GM21619 (cell line): ENCODE results near the gene CEP85L.
A peak's percentile ranks its signal among the peaks of the same experiment; 100 is the strongest.

Experiments used
- ATAC-seq: cut with Tn5 transposase; IDR thresholded peaks from one replicate; pipeline ENCODE4 v1.9.1; 2021; ENCODE audit not compliant: unreplicated experiment

Gene CEP85L

DNA sequence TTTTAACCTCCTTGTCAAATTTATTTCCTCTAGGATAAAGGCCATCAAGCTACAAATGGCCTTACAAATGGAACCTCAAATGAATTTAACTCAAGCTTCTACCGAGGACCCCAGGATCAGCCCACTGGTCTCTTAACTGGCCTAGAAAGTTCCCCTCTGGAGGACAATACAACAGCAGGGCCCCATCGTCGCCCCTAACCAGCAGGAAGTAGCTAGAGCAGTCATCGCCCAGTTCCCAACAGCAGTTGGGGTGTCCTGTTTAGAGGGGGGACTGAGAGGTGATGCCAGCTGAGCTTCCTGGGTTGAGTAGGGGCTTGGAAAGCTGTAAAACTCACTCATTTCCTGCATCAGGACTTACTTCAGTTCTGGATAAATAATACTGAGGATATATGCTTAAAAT, 25.6 kb downstream of the CEP85L start:
- ATAC-seq = no peak

DNA sequence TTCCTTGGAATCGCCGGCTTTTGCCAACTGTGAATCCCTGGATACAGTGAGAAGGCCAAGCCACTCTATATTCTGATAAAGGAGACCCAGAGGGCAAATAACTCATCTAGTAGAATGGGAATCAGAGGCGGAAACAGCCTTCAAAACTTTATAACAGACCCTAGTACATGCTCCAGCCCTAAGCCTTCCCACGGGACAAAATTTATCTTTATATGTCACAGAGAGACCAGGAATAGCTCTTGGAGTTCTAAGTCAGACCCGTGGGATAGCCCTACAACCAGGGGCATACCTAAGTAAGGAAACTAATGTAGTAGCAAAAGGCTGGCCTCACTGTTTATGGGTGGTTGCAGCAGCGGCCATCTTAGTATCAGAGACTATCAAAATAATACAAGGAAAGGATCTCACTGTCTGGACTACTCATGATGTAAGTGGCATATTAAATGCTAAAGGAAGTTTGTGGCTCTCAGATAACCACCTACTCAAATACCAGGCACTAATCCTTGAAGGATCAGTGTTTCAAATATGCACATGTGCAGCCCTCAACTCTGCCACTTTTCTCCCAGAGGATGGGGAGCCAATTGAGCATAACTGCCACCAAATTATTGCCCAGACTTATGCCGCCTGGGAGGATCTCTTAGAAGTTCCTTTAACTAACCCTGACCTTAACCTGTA, 29.5 kb downstream of the CEP85L start:
- ATAC-seq = no peak

GRCh38 chr6:118620202-118620601, 31.2 kb downstream of the CEP85L start:
- no peak for ATAC-seq

- peak; percentile 96 for ATAC-seq
Measured at GRCh38 chr6:118618676-118619377, 32.6 kb downstream of the CEP85L start.

DNA sequence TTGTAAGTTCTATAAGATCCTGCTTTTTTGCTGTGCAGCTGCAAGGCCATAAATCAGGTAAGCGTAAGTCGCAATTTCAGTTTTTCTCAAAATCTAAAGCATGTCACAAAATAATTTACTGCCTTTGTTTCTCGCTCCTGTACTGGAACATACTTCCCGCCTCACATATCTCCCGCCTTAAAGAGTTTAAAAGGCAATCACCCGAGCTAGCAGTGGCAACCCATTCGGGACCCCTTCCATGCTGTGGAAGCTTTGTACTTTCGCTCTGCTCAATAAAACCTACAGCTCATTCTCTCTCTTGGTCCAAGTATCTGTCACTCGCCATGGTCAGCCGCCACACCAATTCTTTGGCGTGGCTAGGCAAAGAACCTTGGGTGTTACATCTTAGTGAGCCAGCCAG, 34.0 kb downstream of the CEP85L start:
- ATAC-seq = no peak

DNA sequence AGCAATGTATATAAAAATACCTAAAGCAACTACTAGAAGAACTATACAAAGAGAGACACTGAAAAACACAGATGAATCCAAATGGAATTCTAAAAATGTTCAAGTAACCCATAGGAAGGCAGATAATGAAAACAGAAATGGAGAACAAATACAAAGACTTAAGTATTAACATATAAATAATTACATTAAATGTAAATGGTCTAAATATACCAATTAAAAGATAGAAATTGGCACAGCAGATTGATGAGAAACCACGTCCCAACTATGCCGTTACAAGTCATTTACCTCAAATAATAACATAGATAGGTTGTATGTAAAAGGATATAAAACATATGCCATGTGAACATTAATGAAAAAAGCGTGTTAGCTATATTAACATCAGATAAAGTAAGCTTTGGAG, 40.1 kb downstream of the CEP85L start:
- no peak for ATAC-seq

DNA sequence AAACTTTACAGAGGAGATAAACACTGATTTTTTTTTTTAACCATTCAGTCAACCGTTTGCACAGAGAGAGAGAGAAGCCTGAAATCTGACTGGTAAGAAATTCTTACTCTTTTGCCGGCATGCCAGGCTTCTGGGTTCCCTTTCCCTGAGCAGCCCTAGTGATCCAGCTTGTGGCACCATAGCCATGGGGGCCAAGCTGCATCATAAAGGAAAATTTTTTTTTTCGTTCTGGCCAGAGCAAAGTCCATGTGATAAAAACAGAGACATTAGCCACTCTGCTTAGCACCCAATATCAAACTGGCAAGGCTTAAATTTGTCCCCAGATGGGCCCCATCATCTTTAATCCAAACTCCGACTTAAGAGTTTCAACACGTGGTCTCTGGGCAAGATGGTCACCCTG, 44.5 kb downstream of the CEP85L start:
- no peak for ATAC-seq

GRCh38 chr6:118606268-118606667, 45.1 kb downstream of the CEP85L start:
- ATAC-seq = peak; percentile 62

GRCh38 chr6:118603372-118603771, 48.0 kb downstream of the CEP85L start:
- ATAC-seq = no peak

DNA sequence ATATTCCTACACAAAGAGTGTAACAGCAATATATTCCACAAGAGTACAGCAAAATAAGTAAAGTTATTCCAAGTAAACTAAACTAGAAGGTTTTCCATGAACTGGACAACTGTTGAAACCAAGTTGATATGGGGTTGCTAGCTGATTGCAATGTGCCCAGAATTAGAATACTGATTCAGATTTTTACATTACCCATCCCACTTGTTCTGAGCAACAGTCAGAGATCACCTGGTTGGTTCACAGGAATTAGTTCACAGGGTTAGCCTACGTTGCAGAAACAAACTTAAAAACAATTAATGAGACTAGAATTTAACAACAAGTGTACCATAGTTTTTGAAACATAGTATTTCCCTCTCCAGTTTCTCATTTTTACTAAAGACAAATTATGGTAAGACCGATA, 49.1 kb downstream of the CEP85L start:
- ATAC-seq = no peak

DNA sequence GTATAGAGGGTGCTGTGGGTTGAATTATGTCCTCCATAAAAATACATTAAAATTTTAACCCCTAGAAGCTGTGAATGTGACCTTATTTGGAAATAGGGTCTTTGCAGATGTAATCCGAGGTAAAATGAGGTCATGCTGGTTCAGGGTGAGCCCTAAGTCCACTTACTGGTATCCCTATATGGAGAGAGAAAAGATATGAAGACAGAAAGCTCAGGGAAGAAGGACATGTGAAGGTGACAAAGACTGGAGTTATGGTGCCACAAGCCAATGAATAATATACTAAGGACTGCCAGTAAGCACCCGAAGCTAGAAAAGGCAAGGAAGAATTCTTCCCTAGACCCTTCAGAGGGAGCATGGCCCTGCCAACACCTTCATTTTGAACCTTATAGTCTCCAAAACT, 53.1 kb downstream of the CEP85L start:
- no peak for ATAC-seq

DNA sequence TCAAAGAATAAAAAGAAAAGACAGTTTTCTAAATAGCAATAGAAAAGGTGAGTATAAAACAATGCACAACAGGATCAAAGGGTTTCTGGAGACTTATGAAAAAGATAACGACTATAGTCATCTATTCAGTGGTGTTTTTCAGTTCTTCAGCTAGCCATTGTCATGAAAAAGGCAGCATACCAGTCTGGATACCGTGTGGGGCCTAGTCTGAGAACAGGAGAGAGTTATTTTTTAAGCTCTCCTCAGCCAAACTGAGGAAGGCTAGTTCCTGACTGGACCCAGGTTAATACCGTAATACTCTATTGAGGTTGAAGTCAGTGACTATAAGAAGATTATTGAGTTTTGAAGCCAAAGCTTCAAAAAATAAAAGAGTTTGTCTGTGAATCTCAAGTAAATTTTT, 53.8 kb downstream of the CEP85L start:
- ATAC-seq = no peak

DNA sequence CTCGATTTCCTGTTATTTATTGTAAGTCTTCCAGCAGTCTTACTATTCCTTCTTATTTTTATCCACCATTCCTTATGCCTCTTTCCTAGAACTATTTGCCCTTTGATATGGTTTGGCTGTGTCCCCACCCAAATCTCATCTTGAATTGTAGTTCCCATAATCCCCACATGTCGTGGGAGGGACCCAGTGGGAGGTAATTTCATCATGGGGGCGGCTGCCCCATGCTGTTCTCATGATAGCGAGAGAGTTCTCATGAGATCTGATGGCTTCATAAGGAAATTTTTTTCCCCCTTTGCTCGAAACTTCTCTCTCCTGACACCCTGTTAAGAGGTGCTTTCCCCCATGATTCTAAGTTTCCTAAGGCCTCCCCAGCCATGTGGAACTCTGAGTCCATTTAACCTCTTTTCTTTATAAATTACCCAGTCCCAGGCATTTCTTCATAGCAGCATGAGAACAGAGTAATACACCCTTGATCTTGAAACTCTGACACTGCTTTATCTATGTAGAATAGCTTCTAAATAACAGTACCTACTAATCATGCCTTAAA, 54.5 kb downstream of the CEP85L start:
- ATAC-seq = no peak

GRCh38 chr6:118594877-118595276, 56.5 kb downstream of the CEP85L start:
- ATAC-seq = no peak

- ATAC-seq = no peak
Measured at GRCh38 chr6:118591897-118592296, 59.5 kb downstream of the CEP85L start.

DNA sequence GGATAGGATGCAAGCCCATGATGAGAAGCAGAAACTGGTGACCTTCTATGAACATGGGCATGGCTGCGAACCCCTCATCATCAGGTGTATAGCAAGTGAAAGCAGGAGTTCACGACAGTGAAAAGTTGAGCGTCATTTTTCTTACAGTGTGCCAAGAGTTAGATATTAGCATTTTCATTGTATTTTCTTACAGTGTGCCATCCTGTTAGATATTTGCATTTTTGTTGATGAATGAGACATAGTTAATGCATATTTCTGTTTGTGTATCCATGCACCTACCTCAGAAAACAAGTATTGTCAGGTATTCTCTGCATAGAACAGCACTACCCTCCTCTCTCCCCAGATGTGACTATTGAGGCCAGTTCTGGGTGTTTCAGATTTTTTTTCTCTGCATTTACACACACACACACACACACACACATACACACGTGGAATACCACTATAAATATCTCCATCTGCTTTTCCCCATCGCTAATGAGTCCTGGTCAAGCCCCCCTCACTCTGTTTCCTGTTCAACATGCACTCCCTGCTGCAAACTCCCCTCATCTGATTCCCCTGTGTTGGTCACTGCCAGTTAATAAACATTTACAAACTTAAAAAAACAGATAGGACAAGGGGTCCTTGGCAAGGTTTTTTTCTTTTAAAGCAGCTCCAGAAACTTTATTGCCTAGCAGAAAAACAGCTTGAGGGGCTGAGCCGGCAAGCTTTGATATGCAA, 61.6 kb downstream of the CEP85L start:
- ATAC-seq = no peak

DNA sequence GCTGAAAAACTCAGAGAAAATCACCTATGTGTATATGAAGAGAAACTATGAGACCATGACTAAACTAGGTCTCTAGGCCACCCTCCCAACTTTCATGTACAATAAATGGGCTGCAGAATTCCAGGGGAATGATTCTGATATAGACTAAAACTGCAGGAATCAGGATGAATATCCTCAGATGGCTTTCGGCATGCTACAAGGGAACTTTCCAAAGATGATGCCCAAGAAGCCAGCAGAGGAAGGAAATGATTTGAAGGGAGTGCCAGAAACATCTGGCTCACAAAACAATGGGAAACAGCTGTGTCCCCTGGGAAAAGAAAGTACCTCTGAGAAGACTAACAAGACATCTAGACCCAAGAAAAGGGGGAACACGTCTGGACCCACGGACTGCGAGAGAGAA, 62.2 kb downstream of the CEP85L start:
- ATAC-seq = no peak

DNA sequence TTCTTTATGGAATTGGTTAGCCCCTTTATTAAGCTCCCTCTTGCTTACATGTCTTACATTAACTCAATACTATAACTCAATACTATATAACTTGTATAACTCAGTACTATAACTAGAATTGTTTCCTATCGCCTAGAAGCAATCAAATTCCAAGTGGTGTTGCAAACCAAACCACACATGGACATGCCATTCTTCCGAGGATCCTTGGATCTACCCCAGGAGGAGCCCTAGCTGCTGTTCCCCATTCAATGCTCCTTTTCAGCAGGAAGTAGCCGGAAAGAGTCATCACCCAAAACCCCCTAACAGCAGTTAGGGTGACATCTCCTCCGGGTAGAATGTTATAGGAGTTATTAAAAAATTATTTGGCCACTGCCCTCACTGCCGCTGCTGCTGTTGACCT, 62.8 kb downstream of the CEP85L start:
- ATAC-seq = no peak

- no peak for ATAC-seq
Measured at GRCh38 chr6:118586746-118587485, 64.5 kb downstream of the CEP85L start.

GRCh38 chr6:118584911-118585310, 66.5 kb downstream of the CEP85L start:
- no peak for ATAC-seq

DNA sequence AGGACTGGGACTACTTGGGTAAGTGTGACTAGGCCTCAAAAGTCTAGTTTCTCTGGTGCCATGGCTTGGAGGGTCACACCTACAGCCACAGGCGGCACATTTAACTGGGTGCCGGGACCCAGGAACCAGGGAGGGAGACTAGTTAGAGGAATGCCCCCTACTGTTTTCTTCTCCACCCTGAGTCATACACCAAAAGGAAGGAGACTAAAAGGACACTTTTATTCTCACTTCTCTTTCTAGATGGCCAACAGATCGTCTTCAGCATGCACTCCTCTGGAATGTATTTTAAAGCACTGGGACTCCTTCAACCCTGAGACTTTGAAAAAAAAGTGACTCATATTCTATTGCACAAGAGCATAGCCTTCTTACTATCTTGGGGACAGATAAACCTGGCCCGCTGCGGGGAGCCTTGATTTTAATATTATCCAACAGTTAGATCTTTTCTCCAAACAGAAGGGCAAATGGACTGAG, 69.9 kb downstream of the CEP85L start:
- ATAC-seq = no peak
